Heart right ventricle (tissue), 16 donors: Measurements from ENCODE around the gene HNRNPLL. TPM values are rescaled to one million over a fixed set of nuclear protein-coding genes. Genes with fewer than 3 reads are reported as not detected.

Experiments
- ATAC-seq, 8 donors: fragments of 200-7000 bp; cut with Tn5 transposase; one replicate each; pipeline ENCODE4 v1.9.1; 2020; ENCODE audit warnings: mild to moderate bottlenecking in 8 of 8, moderate library complexity in 8 of 8, moderate number of reproducible peaks in 1 of 8
- DNase-seq, 2 donors: peaks; one replicate each; pipeline ENCODE4 v3.0.0-alpha.2; 2020
- H3K27ac ChIP-seq, 10 donors: fragments of 200-600 bp; sonication (generic) in 2 of 10; one replicate each; pipeline versions ENCODE4 v1.5.0 to v1.8.0; 2020 to 2022; ENCODE audit warnings: mild to moderate bottlenecking in 3 of 10
- H3K27me3 ChIP-seq, 7 donors: fragments of 200-600 bp; one replicate each; pipeline ENCODE4 v1.8.0; 2021 to 2022; ENCODE audit warnings: mild to moderate bottlenecking in 2 of 7
- H3K36me3 ChIP-seq, 9 donors: fragments of 200-600 bp; sonication (generic) in 1 of 9; one replicate each; pipeline versions ENCODE4 v1.5.0 to v1.8.0; 2020 to 2022; ENCODE audit warnings: mild to moderate bottlenecking in 2 of 9
- H3K4me1 ChIP-seq, 9 donors: fragments of 200-600 bp; sonication (generic) in 1 of 9; one replicate each; pipeline versions ENCODE4 v1.5.0 to v1.8.0; 2020 to 2022; ENCODE audit warnings: mild to moderate bottlenecking in 4 of 9
- H3K4me3 ChIP-seq, 10 donors: fragments of 200-600 bp; sonication (generic) in 2 of 10; one replicate each; pipeline versions ENCODE4 v1.5.0 to v1.8.0; 2020 to 2022; ENCODE audit warnings: mild to moderate bottlenecking in 7 of 10, moderate library complexity in 2 of 10
- H3K9me3 ChIP-seq, 11 donors: fragments of 200-600 bp in 10 of 11; sonication (generic) in 2 of 11; one replicate each; pipeline versions ENCODE4 v1.5.0 to v1.8.0; 2013 to 2022; ENCODE audit warnings: mild to moderate bottlenecking in 2 of 11, control low read depth in 1 of 11, moderate library complexity in 1 of 11
- CTCF ChIP-seq, 9 donors: fragments of 200-600 bp; sonication (generic) in 2 of 9; IDR thresholded peaks; one replicate each; pipeline versions ENCODE4 v1.5.0 to v1.8.0; 2021 to 2022; ENCODE audit warnings: antibody characterized with exemption in 9 of 9, mild to moderate bottlenecking in 5 of 9, moderate library complexity in 1 of 9
- WGBS, 2 donors: extraction: QIAGEN DNeasy Blood & Tissue Kit; methylation state at CpG; one replicate each; pipeline ENCODE4 v1.1.7; 2013; ENCODE audit warnings: inconsistent platforms in 1 of 2; 5-methylcytosine and 5-hydroxymethylcytosine counted together
- intact Hi-C, 10 donors: fragments of 100-400 bp; cut with DNase I; formaldehyde crosslinking; loops; one replicate each; pipeline versions ENCODE4 v1.11.1 to v1.14.2; 2022
- polyA plus RNA-seq, 2 donors: library from polyadenylated mRNA; stranded (reverse); fragments of 200-250 nt; gene quantifications; one replicate each; pipeline ENCODE4 v1.2.3, GENCODE V29; 2013
- total RNA-seq, 10 donors: library from RNA; stranded (reverse); fragmentation: NEBNext Ultra II Directional in 3 of 10; extraction: Animal tissue kit (Norgen Biotek cat#: 25700) in 3 of 10; gene quantifications; one replicate each; pipeline versions ENCODE4 v1.2.1 to v1.2.4, GENCODE V29; 2021 to 2023
- donor health status: Arrhythmogenic right ventricular cardiomyopathy.
- donor health status: ischemic (EF 13 %, LVEDD 7.1; RV severe dilation, severe dysfunction).
- donor health status: healthy with polysubstance abuse.
- donor health status: DM: no; HTN: yes; CAD: no.
- donor health status: DM: no; HTN: no; CAD: no.
- donor health status: ischemic (EF 25% LVEDD 6.9; RV normal size, moderate dysfunction).
- donor health status: ischemic (EF 25% LVEDD 5.7; RV mildly dilated, moderate dysfunction).
- donor health status: healthy.
- donor health status: DM: yes; HTN: yes; CAD: no.
- donor health status: Ischemic cardiomyopathy.
- donor health status: ischemic (EF 35%, LVEDD 5.7; RV mildly dilated, moderate dysfunction).
- donor health status: nonischemic (EF 11% LVEDD 7.7; RV severe dilation, severe dysfunction).
- donor health status: DM: yes; HTN: yes; CAD: no.
- donor health status: PGD.
- donor health status: ischemic (EF 29% LVEDD 5.4; RV normal size, mild dysfunction).
- donor health status: nonischemic (EF 23%, LVEDD 6.1; RV moderate dilation, normal function).

The HNRNPLL gene
- total and polyA plus RNA-seq, 12 donors: 8.9 to 32.7 (median 25.3) TPM

GRCh38 chr2:38635139-38635538, 32.4 kb upstream of the HNRNPLL start:
- no peak for TF ChIP-seq CTCF (IDR thresholded peaks at IDR 0.05)
- no peaks in the 10 kb centered on the region for H3K27me3 ChIP-seq
- ATAC-seq (no peak), DNase-seq (no peak)
- H3K36me3 ChIP-seq: no peaks in the 10 kb centered on the region
- no peak overlapping the region for H3K27ac ChIP-seq
- 82 to 89% methylated on average over 4 of the region's 4 CpGs for WGBS, 2 donors
- no peak overlapping the region for H3K4me3 ChIP-seq
- intact Hi-C loops: no loop called here
- peaks cover 0 to 17% (median 0%) of the 10 kb centered on the region in 9 donors for H3K4me1 ChIP-seq
- peaks cover 0 to 1% (median 0%) of the 10 kb centered on the region in 11 donors for H3K9me3 ChIP-seq

GRCh38 chr2:38634684-38635083, 32.0 kb upstream of the HNRNPLL start:
- DNase-seq: no peak
- Histone ChIP-seq H3K4me1 (peaks cover 0 to 17% (median 0%) of the 10 kb centered on the region in 9 donors), H3K36me3 (no peaks in the 10 kb centered on the region), H3K27me3 (no peaks in the 10 kb centered on the region), H3K27ac (no peak overlapping the region), H3K4me3 (no peak overlapping the region), H3K9me3 (peaks cover 0 to 6% (median 0%) of the 10 kb centered on the region in 11 donors)
- no peak for ATAC-seq
- intact Hi-C loops: no loop called here
- 46 to 49% methylated on average over 3 of the region's 3 CpGs for WGBS, 2 donors
- no peak for TF ChIP-seq CTCF (IDR thresholded peaks at IDR 0.05)

- DNase-seq (no peak), ATAC-seq (no peak)
- intact Hi-C loops: no loop called here
- Histone ChIP-seq H3K27me3 (no peaks in the 10 kb centered on the region), H3K4me3 (no peak overlapping the region), H3K36me3 (no peaks in the 10 kb centered on the region), H3K27ac (no peak overlapping the region), H3K4me1 (peaks cover 0 to 17% (median 0%) of the 10 kb centered on the region in 9 donors), H3K9me3 (peaks cover 0 to 12% (median 0%) of the 10 kb centered on the region in 11 donors)
- WGBS, 2 donors: 45 to 69% methylated on average over 2 of the region's 2 CpGs
- no peak for TF ChIP-seq CTCF (IDR thresholded peaks at IDR 0.05)
These were observed 31.2 kb upstream of the HNRNPLL start for GRCh38 chr2:38633895-38634294.

GRCh38 chr2:38632980-38633379, 30.3 kb upstream of the HNRNPLL start:
- Histone ChIP-seq H3K4me3 (no peak overlapping the region), H3K27ac (no peak overlapping the region), H3K9me3 (peaks cover 0 to 12% (median 0%) of the 10 kb centered on the region in 11 donors), H3K36me3 (no peaks in the 10 kb centered on the region), H3K27me3 (no peaks in the 10 kb centered on the region), H3K4me1 (peaks cover 0 to 17% (median 0%) of the 10 kb centered on the region in 9 donors)
- ATAC-seq: no peak
- intact Hi-C loops: no loop called here
- DNase-seq: no peak
- no peak for TF ChIP-seq CTCF (IDR thresholded peaks at IDR 0.05)
